Measurements from ENCODE around the gene CHD9NB.

CHD9NB gene

GRCh38 chr16:53007095-53007494 is 45.6 kb downstream of the CHD9NB start:
- no peak for DNase-seq (ENCODE audit: low read depth in 1 of 2, low spot score in 1 of 2)
- Histone ChIP-seq H3K27me3 (ENCODE audit: insufficient read depth, poor library complexity, severe bottlenecking) (peaks cover 3% of the 10 kb centered on the region), H3K27ac (replicated peaks) (no peak overlapping the region), H3K4me3 (replicated peaks; ENCODE audit: insufficient read depth, low read length) (no peak overlapping the region)
- TF ChIP-seq GABPA (IDR thresholded peaks at IDR 0.05; ENCODE audit: low read depth): no peak
- TF ChIP-seq POLR2AphosphoS5 (IDR thresholded peaks at IDR 0.05; ENCODE audit: low read depth): no peak
- TF ChIP-seq SPI1 (IDR thresholded peaks at IDR 0.05; ENCODE audit: borderline replicate concordance, low read depth): no peak
- TF ChIP-seq CTCF (IDR thresholded peaks at IDR 0.05; ENCODE audit: insufficient read depth, low read length): no peak
- TF ChIP-seq REST (IDR thresholded peaks at IDR 0.05; ENCODE audit: insufficient replicate concordance, low read depth): no peak

- no peaks in the 10 kb centered on the region for H3K27me3 ChIP-seq (ENCODE audit: insufficient read depth, poor library complexity, severe bottlenecking)
- TF ChIP-seq SPI1 (IDR thresholded peaks at IDR 0.05; ENCODE audit: borderline replicate concordance, low read depth) (no peak), GABPA (IDR thresholded peaks at IDR 0.05; ENCODE audit: low read depth) (no peak), POLR2AphosphoS5 (IDR thresholded peaks at IDR 0.05; ENCODE audit: low read depth) (no peak), REST (IDR thresholded peaks at IDR 0.05; ENCODE audit: insufficient replicate concordance, low read depth) (no peak), CTCF (IDR thresholded peaks at IDR 0.05; ENCODE audit: insufficient read depth, low read length) (no peak)
- no peak overlapping the region for H3K4me3 ChIP-seq (replicated peaks; ENCODE audit: insufficient read depth, low read length)
- no peak for DNase-seq (ENCODE audit: low read depth in 1 of 2, low spot score in 1 of 2)
- H3K27ac ChIP-seq (replicated peaks): no peak overlapping the region
Observed at GRCh38 chr16:52997922-52998321, 54.8 kb downstream of the CHD9NB start.

GRCh38 chr16:52994942-52995341 is 57.8 kb downstream of the CHD9NB start:
- no peak for DNase-seq (ENCODE audit: low read depth in 1 of 2, low spot score in 1 of 2)
- TF ChIP-seq GABPA (IDR thresholded peaks at IDR 0.05; ENCODE audit: low read depth): no peak
- no peak for TF ChIP-seq REST (IDR thresholded peaks at IDR 0.05; ENCODE audit: insufficient replicate concordance, low read depth)
- no peak for TF ChIP-seq CTCF (IDR thresholded peaks at IDR 0.05; ENCODE audit: insufficient read depth, low read length)
- TF ChIP-seq POLR2AphosphoS5 (IDR thresholded peaks at IDR 0.05; ENCODE audit: low read depth): no peak
- TF ChIP-seq SPI1 (IDR thresholded peaks at IDR 0.05; ENCODE audit: borderline replicate concordance, low read depth): no peak
- Histone ChIP-seq H3K27me3 (ENCODE audit: insufficient read depth, poor library complexity, severe bottlenecking) (no peaks in the 10 kb centered on the region), H3K4me3 (replicated peaks; ENCODE audit: insufficient read depth, low read length) (no peak overlapping the region), H3K27ac (replicated peaks) (no peak overlapping the region)
